Upper lobe of left lung (tissue), 6 donors: ENCODE data around the gene ADAMTS17. TPM values are rescaled to one million over a fixed set of nuclear protein-coding genes. Genes with fewer than 3 reads are reported as not detected.

Source experiments
- ATAC-seq, 2 donors: fragments of 200-7000 bp; cut with Tn5 transposase; one replicate each; pipeline ENCODE4 v1.9.1; 2022; ENCODE audit warnings: mild to moderate bottlenecking in 2 of 2, moderate library complexity in 2 of 2; ENCODE audit not compliant: low FRiP score in 2 of 2
- DNase-seq, 2 donors: peaks; one replicate each; pipeline ENCODE4 v3.0.0-alpha.2; 2019 to 2020
- H3K27ac ChIP-seq, 4 donors: fragments of 200-600 bp; sonication (generic); one replicate each; pipeline ENCODE4 v1.5.1; 2016 to 2019
- H3K27me3 ChIP-seq, 4 donors: fragments of 200-600 bp; sonication (generic); one replicate each; pipeline ENCODE4 v1.5.1; 2017 to 2019
- H3K36me3 ChIP-seq, 4 donors: fragments of 200-600 bp; sonication (generic); one replicate each; pipeline ENCODE4 v1.5.1; 2016 to 2019
- H3K4me1 ChIP-seq, 4 donors: fragments of 200-600 bp; sonication (generic); one replicate each; pipeline ENCODE4 v1.5.1; 2018 to 2019
- H3K4me3 ChIP-seq, 4 donors: fragments of 200-600 bp; sonication (generic); one replicate each; pipeline ENCODE4 v1.5.1; 2017 to 2019; ENCODE audit warnings: mild to moderate bottlenecking in 2 of 4, moderate library complexity in 1 of 4
- H3K9me3 ChIP-seq, 4 donors: fragments of 200-600 bp; sonication (generic); one replicate each; pipeline ENCODE4 v1.5.1; 2018 to 2019
- CTCF ChIP-seq, 6 experiments: fragments of 450-650 bp in 4 of 6; fragments of 200-600 bp in 2 of 6; sonication (generic) in 2 of 6; IDR thresholded peaks; one replicate each; pipeline ENCODE4 v1.5.1; 2016 to 2019; ENCODE audit warnings: antibody characterized with exemption in 6 of 6
- EP300 ChIP-seq, 4 donors: sonication (generic); formaldehyde crosslinking; IDR thresholded peaks; one replicate each; pipeline ENCODE4 v1.5.1; 2017; ENCODE audit warnings: antibody characterized with exemption in 4 of 4, control low read depth in 2 of 4
- POLR2A ChIP-seq, 4 donors: fragments of 450-650 bp; IDR thresholded peaks; one replicate each; pipeline ENCODE4 v1.5.1; 2016 to 2017; ENCODE audit warnings: antibody characterized with exemption in 4 of 4, mild to moderate bottlenecking in 2 of 4
- POLR2AphosphoS5 ChIP-seq, 2 donors: sonication (generic); formaldehyde crosslinking; IDR thresholded peaks; one replicate each; pipeline ENCODE4 v1.5.1; 2017; ENCODE audit warnings: antibody characterized with exemption in 2 of 2
- WGBS, 2 donors: methylation state at CpG; one replicate each; pipeline ENCODE4 v1.1.5; 2017 to 2018; 5-methylcytosine and 5-hydroxymethylcytosine counted together
- total RNA-seq, 6 donors: library from RNA; depleted of rRNA in 4 of 6; stranded (reverse); fragments of >200 nt in 4 of 6; gene quantifications; one replicate each; pipeline versions ENCODE4 v1.1.0 to v1.2.1, GENCODE V29; 2016 to 2021
- donor health status: DM: no; HTN: no; CAD: no; lungs with moderate emphysema.
- donor health status: DM: no; HTN: yes; CAD: no; lungs with severe emphysema.

Gene ADAMTS17
- total RNA-seq, 6 donors from 2014 or later: 3.2 to 11.5 (median 5.7) TPM

GRCh38 chr15:100115711-100116090 is 226.1 kb downstream of the ADAMTS17 start:
- Histone ChIP-seq H3K27ac (no peak overlapping the region), H3K4me3 (no peak overlapping the region), H3K27me3 (no peaks in the 10 kb centered on the region), H3K36me3 (no peaks in the 10 kb centered on the region), H3K9me3 (peaks cover 0 to 4% (median under 1%) of the 10 kb centered on the region in 4 donors), H3K4me1 (peaks cover 26 to 41% (median 31%) of the 10 kb centered on the region in 4 donors)
- ATAC-seq: peak in 1 of 2 donors; percentile 63
- no peak for TF ChIP-seq CTCF (IDR thresholded peaks at IDR 0.05)
- TF ChIP-seq POLR2A (IDR thresholded peaks at IDR 0.05): no peak
- TF ChIP-seq EP300 (IDR thresholded peaks at IDR 0.05): no peak
- no peak for TF ChIP-seq POLR2AphosphoS5 (IDR thresholded peaks at IDR 0.05)
- DNase-seq: no peak
- 89 to 95% methylated on average over 6 of the region's 6 CpGs for WGBS, 2 donors

GRCh38 chr15:100115066-100115710 is 226.6 kb downstream of the ADAMTS17 start:
- DNase-seq: no peak
- H3K27ac ChIP-seq: peak overlapping the region in 1 of 4 donors; percentile 62

GRCh38 chr15:100114571-100114970 is 227.2 kb downstream of the ADAMTS17 start:
- Histone ChIP-seq H3K9me3 (no peaks in the 10 kb centered on the region), H3K4me1 (peaks cover 26 to 45% (median 35%) of the 10 kb centered on the region in 4 donors), H3K36me3 (no peaks in the 10 kb centered on the region), H3K27ac (peak overlapping the region; percentile 19 to 72 (median 58)), H3K4me3 (peak overlapping the region in 3 of 4 donors; percentile 16 to 39 (median 24)), H3K27me3 (no peaks in the 10 kb centered on the region)
- TF ChIP-seq POLR2AphosphoS5 (IDR thresholded peaks at IDR 0.05) (no peak), EP300 (IDR thresholded peaks at IDR 0.05) (no peak), POLR2A (IDR thresholded peaks at IDR 0.05) (no peak), CTCF (IDR thresholded peaks at IDR 0.05) (no peak)
- DNase-seq: no peak
- ATAC-seq: peak in 1 of 2 donors; percentile 2
- WGBS, 2 donors: 25 to 35% methylated on average over 9 of the region's 9 CpGs

More at GRCh38 chr15:100115066-100115710, 226.6 kb downstream of the ADAMTS17 start:
- no peak for ATAC-seq
- 85 to 89% methylated on average over 18 to 19 of the region's 19 CpGs for WGBS, 2 donors
- H3K4me1 ChIP-seq: peaks cover 26 to 45% (median 35%) of the 10 kb centered on the region in 4 donors
- no peaks in the 10 kb centered on the region for H3K9me3 ChIP-seq
- H3K36me3 ChIP-seq: no peaks in the 10 kb centered on the region
- H3K4me3 ChIP-seq: no peak overlapping the region
- TF ChIP-seq POLR2A (IDR thresholded peaks at IDR 0.05) (no peak), CTCF (IDR thresholded peaks at IDR 0.05) (no peak), POLR2AphosphoS5 (IDR thresholded peaks at IDR 0.05) (no peak), EP300 (IDR thresholded peaks at IDR 0.05) (no peak)
- H3K27me3 ChIP-seq: no peaks in the 10 kb centered on the region

- Histone ChIP-seq H3K4me3 (peak overlapping the region in 3 of 4 donors; percentile 16 to 39 (median 24)), H3K36me3 (no peaks in the 10 kb centered on the region), H3K27ac (peak overlapping the region; percentile 29 to 72 (median 58)), H3K27me3 (no peaks in the 10 kb centered on the region), H3K4me1 (peaks cover 26 to 45% (median 35%) of the 10 kb centered on the region in 4 donors), H3K9me3 (no peaks in the 10 kb centered on the region)
- ATAC-seq: peak; percentile 74 to 85
- peak in 1 of 2 donors; percentile 34 for DNase-seq
- 0 to 6% methylated on average over 8 of the region's 8 CpGs for WGBS, 2 donors
- TF ChIP-seq CTCF (IDR thresholded peaks at IDR 0.05): no peak
- TF ChIP-seq POLR2A (IDR thresholded peaks at IDR 0.05): no peak
- TF ChIP-seq POLR2AphosphoS5 (IDR thresholded peaks at IDR 0.05): no peak
- no peak for TF ChIP-seq EP300 (IDR thresholded peaks at IDR 0.05)
Observed at GRCh38 chr15:100114100-100114499, 227.7 kb downstream of the ADAMTS17 start.
